ENCODE results near the gene AQP12B.

AQP12B gene

DNA sequence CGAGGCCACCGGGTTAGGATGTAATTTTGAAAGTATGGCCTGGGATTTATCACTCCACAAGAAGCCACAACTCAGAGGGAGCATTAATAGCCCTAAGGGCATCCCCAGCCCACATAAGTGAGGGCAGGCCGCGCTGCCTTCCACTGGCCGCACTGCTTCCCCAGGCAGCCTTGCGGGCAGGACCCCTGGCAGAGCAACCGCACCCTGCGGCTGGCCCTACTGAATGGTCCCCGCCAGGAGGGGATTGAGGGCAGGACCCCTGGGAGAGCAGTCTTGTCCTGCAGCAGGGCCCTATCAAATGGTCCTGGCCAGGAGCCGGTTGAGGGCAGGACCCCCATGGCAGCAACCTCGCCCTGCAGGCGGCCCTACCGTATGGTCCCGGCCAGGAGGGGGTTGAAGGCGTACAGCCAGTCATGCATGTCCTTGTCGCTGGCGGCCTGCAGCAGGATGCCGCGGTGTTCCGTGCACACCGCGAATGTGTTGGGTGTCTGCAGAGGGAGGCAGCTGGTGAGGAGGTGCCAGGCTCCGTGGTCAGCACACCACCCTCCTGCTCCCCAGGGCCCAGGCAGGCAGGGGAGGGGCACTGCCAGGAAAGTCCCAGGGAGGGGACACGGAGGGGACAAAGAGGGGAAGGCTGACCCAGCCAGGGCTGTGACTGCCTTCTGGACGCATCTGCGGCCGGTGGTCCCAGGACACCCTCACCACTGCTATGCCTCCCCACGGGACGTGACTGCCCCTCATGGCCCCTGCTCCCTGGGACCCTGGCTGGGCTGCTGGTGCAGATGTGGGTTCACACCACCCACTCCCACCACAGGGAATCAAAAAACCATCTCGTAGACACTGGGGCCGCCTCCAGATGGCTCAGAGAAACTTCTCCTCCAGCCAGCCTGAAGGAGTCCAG is 35.2 kb upstream of the AQP12B start:
- DNase-seq, result no peak

DNA sequence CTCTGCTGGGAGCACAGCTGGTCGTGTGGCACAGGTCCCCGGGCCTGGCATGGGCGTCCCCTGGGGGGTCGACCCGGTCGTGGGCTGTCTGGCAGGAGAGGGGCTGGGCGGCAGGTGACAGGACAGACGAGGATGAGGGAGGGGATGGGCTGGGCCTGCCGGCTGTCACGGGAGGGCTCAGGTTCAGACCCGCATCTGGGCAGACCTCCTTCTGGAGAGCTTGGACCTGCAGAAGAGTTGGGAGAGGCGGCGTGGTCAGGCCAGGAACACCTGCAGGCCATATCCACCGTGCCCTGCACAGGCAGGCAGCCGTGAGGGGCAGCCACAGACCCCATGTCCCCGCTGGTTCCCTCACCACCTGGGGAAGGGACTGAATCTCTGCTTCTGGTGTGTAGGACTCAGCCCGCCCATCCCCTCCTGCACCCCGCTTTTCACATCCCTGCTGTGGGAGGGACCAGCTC is 34.5 kb upstream of the AQP12B start:
- no peak for DNase-seq

DNA sequence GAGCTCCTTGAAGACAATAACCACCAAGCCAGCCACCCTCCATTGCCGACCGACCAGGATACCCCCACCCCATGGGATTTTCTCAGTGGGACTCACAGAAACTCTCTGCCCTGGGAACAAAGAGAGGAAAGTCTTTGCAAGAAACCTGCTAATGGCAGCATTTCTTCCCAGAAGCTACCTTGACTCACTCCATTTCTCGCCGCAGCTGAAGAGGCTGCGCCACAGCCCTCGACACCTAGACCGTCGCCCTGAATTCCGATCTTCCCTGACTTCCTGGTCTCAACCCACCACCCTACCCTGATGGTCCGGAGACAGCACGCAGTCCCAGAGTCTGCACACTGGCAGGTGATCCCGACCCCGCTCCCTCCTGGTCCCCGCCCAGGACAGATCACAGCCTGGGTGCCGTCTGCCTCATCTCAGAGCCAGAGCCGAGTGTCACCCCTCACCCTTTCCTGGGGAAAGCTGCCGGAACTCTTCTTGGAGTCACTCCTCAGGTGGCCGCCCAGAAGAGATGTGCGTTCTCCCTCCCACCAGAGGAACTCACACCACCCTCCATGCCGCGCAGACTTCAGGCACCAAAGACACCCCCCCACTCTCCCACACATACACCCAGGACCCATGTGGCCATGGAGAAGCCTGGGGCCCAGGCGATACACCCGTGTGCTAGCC is 33.6 kb upstream of the AQP12B start:
- DNase-seq, result no peak

DNA sequence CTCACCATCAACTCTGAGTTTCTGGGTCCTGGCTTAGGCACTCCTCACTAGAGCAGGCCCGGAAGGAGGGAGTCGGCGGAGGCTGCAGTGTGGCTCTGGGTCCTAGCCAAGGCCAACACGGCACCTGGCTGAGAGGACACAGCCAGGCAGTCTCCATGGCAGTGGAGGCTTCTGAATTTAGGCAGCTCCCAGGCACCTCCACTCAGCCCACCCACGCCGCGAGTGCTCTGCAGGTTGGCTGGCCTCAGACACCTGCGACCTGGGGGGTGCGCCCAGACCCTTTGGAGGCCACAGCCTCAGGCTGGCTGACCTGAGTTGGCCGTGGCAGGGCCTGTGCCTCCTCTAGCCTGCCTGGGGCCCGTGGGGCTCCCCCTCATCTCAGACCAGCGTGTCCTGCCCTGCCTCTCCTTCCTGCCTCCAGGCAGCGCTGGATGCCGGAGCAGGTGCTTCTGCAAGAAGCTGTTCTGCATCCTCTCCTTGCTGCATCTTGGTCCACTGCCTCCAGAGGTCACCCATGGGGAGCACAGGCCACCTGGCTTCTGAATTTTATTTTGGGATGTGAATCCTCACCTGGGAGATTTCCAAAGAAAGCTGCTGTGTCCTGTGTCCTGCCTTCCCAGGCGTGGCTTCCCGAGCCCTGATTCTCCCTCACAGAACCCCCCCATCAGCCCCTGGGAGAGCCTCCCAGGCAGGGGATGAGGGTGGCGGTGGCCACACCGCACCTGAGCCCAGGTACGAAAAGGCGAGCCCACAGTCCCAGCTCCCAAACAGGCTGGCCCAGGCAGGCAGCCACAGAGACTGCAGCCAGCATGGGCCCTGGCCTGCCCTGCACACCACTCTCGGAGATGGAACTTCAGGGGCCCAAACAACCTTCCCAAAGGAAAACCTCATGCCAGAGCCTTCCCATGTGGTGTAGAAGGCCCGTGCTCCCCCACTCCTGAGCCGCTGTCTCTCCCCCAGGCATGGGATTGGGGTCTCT is 32.4 kb upstream of the AQP12B start:
- DNase-seq, result no peak

DNA sequence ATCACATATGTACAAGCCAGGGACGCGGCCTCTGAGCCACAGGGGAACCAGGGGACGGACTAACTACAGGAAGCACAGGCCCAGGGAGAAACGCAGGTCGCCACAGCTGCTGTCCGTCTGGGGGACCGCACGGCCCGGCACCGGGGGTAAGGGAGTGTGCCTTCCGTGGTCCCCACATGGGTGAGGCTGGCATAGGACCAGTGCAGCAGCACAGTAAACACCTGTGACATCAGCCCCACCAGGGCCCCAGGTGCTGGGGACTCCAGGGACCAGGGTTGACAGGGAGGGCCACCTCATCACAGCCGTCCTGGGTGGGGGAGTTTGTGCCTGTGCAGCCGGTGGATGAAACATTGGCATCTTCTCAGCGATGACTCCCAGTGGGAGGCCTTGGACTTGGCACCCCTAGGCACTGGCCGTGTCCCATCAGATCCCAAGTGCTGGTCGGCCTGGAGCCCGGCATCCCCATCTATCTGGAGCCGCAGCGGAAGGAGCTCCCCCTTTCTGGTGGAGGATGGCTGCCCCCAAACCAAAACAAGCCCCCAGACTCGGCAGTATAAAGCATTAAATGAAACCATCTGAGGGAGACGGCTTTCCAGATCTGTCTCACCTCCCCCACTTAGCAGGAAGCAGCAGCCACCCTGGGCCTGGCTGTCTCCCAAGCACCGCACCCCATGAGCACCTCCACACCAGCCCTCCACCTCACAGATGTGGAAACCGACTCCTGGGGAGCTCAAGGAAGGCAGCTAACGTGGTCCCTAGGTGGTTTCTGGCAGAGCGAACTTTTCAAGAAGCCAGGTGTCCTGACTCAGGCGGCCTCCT is 31.5 kb upstream of the AQP12B start:
- no peak for DNase-seq

DNA sequence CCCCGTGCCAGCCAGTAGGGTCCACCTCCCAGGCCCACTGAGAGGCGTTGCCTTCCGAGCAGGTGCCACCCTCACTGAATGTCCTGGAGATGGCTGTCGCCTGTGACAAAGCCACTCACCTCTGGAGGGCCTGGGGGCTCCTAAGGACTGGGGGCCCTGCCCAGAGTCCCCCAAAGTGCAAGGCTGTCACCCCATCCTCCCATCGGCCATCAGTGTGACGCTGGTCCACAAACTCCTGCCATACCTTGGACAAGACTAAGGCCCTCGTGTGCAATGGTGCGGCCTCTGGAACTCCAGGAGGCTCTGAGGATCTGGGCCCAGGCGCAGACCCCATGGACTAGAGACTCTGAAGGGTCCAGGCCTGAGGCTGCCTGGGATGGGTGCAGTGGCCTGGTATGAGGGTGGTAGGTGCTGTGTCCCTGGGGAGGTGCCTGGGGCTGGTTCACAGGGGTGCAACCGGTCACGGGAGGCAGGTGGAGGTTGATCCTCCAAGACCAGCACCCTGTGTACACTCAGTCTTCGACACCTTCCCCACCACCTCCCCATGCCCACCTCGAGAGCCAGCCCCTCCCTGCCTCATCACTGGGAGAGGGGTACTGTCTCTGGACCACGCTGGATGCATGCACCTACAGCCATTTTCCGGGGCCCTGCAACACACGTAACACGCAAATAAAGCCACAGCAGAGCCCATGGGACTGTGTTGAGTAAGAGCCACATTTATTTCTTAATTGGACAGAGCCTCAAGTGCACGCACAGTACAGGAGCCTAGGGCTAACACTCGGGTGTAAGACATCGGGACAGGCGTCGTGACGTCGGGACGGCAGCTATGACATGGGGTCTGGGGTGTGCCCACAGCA is 30.6 kb upstream of the AQP12B start:
- DNase-seq, result no peak

DNA sequence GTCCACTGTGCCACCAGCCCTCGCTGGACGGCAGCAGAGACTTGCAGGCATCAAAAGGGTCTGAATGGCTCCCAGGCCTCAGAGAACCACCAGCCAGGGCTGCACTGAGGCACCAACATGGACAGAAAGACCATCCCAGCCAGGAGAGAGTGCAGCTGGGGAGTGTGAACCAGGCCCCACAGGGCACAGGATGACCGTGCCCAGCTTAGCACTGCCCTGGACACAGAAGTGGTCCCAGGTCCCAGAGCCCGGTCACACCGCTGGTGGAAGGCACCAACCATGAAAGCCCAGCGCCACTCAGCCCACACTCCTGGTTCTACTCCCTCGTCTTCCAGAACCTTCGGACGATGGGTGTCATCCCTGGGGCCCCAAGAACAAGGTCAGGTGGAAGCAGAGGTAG is 29.4 kb upstream of the AQP12B start:
- DNase-seq, result no peak

DNA sequence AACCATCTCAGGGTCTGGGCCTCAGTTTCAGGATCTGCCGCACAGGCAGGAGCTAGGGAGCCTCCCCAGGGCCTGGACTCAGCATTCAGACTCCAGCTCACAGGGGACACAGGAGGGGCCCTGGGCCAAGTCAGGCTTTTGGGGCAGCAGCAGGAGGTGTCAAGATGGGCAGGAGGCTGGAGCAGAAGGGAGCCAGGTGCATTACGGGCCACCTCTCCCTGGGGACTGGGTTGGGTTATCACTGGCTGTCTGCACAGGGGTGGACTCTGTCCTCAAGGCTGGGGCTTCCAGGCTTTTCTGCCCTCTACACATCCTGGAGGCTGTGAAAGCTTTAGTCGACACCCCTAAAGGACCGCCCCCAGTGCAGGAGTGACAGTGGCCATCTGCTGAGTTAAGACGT is 29.0 kb upstream of the AQP12B start:
- DNase-seq, result no peak

DNA sequence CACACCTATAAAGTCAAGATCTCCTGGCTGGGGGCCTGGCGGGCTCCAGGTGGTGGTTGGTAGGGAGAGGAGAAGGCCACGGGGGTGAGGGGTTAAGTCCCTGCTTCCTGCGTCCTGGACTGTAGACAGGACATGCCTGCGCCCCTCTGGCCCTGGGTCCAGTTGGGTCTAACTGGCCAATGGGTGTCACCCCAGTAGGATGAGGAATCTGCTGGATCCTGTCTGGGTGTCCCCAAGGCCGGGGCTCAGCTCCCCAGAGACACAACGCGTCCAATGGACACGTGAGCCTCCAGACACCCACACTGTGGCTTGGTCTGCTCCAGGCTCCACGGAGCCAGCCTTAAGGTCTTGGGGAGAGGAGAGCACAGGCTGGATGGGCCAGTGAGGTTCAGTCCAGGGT is 28.6 kb upstream of the AQP12B start:
- no peak for DNase-seq

DNA sequence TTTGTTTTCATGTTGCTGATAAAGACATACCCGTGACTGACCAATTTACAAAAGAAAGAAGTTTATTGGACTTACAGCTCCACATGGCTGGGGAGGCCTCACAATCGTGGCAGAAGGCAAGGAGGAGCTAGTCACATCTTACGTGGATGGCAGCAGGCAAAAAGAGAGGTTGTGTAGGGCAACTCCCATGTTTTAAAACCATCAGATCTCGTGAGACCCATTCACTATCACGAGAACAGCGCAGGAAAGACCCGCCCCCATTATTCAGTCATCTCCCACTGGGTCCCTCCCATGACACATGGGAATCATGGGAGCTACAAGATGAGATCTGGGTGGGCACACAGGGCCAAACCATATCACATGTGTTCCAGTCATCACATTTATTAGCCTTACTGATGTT is 25.8 kb upstream of the AQP12B start:
- DNase-seq, result no peak

DNA sequence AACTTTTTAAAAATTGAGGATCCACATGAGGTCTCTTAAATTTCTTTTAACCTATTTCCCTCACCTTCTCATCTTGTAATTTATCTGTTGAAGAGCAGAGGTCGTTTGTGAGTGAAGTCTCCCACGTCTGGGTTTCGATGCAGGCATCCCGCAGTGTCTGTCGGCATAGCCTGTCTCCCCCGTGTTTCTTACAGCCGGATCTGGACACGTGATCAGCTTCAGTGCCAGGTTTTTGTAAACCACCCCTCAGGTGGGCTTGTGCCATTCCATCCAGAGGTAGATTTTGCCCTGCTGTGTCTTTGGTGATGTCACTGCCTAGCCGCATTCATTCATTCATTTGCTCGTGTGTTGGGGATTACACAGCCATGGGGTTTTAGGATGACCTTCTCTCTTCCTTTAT is 25.1 kb upstream of the AQP12B start:
- DNase-seq, result no peak

DNA sequence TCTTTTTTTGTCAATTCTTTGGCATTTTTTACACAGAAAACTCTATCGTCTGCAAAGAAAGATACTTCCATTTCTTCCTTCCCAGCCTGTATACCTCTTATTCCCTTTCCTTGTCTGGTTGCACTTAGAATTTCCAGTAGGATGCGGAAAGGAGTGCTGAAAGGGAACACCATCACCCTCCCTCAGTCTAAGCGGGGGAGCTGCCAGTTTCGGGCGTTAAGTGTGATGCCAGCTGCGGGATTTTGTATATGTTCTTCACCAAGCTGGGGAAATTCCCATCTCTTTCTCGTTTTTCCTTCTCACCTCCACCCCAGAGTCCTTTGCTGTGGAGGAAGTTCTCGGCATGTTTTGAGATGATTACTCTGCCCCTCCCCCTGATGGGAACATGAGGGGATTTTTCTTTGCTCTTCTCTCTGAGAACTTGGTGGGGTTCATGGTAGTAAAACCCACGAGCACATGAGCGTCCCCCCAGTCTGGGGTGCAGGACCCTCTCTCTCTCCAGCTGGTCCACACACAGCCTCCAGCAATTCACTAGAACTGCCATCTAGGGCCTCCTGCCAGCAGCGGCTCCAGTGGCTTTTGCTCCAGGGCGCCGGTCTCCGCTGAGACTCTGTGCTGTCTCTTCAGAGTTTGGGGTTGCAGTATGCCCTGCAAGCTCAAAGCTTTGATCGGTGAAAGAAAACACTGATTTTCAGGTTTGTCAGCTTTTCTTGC is 24.5 kb upstream of the AQP12B start:
- no peak for DNase-seq

DNA sequence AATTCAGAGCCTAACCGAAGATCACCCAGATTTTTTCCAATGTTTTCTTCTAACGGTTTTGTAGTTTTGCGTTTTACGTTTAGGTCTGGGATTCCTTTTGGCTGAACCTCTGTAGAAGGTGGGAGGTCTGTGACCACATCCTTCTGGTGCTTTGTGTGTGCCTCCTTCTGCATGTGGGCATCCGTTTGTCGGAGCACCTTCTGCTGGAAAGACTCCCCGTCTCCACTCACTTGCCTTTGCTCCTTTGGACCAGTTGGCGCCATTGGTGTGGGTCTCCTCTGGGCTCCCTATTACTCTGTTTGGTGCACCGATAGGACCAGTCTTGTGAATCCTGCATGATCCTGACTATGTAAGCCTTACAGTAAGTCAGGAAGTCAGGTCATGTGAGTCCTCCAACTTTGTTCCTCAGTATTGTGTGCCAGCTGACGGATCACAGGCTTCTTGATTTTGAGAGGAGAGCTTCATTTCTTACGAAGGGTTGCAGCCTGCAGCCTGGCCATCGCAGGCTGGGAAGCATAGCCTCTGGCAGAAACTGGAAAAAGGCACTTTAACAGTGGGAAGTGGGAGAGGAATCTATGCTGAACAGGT is 22.6 kb upstream of the AQP12B start:
- DNase-seq, result no peak

DNA sequence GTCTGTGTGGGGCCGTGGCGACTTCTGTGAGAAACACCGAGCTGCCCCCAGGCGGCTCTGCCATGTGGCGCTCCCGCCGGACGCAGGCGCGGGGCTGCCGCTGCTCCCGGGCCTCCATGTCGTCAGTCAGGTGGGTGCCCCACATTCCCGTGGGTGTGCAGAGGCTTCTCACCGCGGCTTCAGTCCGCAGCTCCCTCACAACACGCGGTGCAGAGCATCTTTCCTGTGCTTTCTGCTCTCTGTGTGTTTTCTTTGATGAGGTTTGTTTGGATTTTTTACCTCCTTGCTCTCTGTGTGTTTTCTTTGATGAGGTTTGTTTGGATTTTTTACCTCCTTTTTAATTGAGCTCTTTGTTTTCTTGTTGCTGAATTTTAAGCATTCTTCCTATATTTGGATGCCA is 22.0 kb upstream of the AQP12B start:
- DNase-seq, result no peak

DNA sequence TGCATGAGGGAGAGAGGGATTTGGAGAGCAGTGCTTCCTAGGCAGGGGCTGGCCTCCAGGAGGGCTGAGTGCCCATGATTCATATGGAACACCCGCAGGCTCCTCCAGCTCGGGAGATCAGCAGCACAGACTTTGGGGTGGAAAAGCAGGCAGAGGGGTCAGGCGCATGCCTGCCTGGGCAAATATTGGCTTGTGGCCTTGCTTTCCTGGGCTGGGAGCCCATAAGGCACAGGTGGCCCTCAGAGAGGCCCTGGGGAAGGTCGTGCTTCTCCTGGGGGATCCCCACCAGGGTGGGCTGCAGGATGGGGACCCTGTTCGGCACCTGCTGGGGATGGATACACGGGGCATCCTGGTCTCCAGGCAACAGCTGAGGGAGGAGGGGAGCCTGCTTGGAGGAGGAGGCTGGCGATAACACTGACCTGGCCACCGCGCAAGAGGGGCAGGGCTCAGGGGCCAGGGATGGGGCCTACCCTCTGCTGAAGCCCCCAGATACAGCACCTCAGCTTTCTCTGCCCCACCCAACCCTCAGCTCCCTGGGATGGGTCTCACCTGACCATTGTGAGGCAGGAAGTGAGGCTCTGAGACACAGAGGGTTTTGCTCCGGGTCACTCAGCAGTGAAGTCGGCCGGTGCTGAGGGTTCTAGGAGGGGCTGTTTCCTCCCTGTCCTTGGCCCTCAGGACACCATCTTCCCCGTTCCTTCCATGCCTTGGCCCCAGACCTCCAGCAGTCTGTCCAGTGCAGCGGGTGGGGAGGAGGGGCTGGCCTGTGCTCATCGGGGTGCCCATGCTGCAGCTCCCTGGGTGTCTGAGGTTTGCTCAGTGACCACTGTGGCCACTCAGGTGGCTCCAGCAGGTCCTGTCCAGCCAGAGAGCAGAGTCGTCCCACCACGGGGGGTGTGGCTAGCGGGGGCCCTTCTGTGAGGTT is 21.0 kb upstream of the AQP12B start:
- no peak for DNase-seq

DNA sequence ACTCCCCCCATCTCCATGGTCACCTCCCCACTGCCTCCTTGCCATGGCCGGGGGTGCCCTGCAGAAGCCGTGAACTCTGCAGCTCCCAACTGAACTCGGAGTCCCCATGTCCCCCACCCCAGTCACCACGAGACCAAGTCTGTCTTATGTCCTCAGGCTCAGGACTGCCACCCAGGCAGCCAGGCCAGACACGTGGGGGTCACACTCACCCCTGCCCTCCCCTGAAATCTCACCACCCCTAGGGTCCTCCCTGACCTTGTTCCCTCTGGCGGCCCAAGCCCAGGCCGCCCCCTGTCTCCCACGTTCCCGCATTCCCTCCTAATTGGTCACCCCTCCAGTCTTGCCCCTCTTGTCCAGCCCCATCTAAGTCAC is 19.9 kb upstream of the AQP12B start:
- DNase-seq, result no peak

DNA sequence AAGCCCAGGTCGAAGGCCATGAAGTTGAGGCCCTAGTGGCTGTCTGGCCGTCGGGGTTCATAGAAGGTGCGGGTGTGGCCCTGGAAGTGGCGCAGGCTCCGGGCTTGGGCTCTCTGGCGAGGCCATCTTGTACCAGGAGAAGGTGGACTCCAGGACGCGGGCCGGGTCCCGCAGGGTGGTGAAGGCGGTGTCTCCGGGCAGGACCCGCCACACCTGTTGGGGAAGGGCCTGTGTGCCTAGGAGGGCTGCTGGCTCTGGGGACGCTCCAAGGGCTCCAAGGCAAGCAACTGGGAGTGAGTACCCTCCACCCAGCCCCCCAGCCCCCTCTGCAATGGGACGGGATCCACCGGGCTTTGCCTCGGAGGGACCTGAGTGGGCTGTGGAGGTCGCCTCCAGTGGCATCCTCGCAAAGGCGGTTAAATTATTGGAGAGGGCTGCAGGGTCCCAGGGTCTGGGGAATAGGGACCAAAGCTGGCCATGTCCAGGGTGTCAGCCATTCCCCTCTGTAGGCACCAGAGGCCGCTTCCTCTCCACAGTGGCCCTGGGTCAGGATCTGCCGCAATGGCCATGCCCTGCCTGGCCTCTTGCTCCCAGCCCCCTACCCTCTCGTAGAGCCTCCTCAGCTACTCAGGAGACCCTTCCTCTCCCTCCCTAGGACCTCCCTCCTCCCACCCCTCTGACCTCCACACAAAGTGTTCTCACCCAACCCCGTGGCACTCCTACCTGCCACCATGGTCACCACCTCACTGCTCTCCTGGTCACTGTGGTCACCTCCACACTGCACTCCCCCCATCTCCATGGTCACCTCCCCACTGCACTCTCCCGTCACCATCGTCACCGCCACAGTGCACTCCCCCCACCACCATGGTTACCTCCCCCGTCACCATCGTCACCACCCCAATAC is 19.3 kb upstream of the AQP12B start:
- DNase-seq, result no peak

Data from activated gamma-delta T cell treated with Interleukin-2 at 50 U/mL for 16 hours (primary cell).